ENCODE data around the gene CPLX4.
"Not testable (repeated sequence)": the region's sequence is repeated elsewhere in the genome, so short reads cannot be mapped to it uniquely, and the experiment has no call there.

CPLX4 gene

GRCh38 chr18:59268721-59269562 lies 49.5 kb downstream of the CPLX4 start:
- DNase-seq = no peak

- DNase-seq = no peak
Measured at GRCh38 chr18:59268127-59268720, 50.2 kb downstream of the CPLX4 start.

GRCh38 chr18:59267503-59268126 lies 50.8 kb downstream of the CPLX4 start:
- no peak for DNase-seq

- no peak for DNase-seq
Measured at GRCh38 chr18:59266886-59267502, 51.5 kb downstream of the CPLX4 start.

GRCh38 chr18:59266459-59266858 lies 52.0 kb downstream of the CPLX4 start:
- no peak for DNase-seq

GRCh38 chr18:59265974-59266369 lies 52.5 kb downstream of the CPLX4 start:
- DNase-seq = no peak

GRCh38 chr18:59265246-59265973 lies 53.0 kb downstream of the CPLX4 start:
- DNase-seq = no peak

- DNase-seq = no peak
Measured at GRCh38 chr18:59264651-59265245, 53.7 kb downstream of the CPLX4 start.

- DNase-seq = no peak
Measured at GRCh38 chr18:59264121-59264571, 54.3 kb downstream of the CPLX4 start.

- no peak for DNase-seq
Measured at GRCh38 chr18:59263661-59264060, 54.8 kb downstream of the CPLX4 start.

- not testable (repeated sequence) for DNase-seq
Measured at GRCh38 chr18:59262243-59262642, 56.2 kb downstream of the CPLX4 start.

GRCh38 chr18:59261842-59262241 lies 56.6 kb downstream of the CPLX4 start:
- not testable (repeated sequence) for DNase-seq

GRCh38 chr18:59255491-59255890 lies 63.0 kb downstream of the CPLX4 start:
- not testable (repeated sequence) for DNase-seq

GRCh38 chr18:59249199-59249774 lies 69.2 kb downstream of the CPLX4 start:
- DNase-seq = no peak

GRCh38 chr18:59246796-59247195 lies 71.7 kb downstream of the CPLX4 start:
- DNase-seq = no peak
